PC-9 (cell line): ENCODE measurements around the gene OIT3.

ENCODE experiments used
- CTCF ChIP-seq: fragments of 200-600 bp; sonication (generic); conservative IDR thresholded peaks from 2 replicates; pipeline ENCODE4 v1.6.1; 2017; ENCODE audit warnings: mixed run types, antibody characterized with exemption, mild to moderate bottlenecking, moderate library complexity
- EZH2 ChIP-seq: fragments of 200-600 bp; sonication (generic); IDR thresholded peaks from 2 replicates; pipeline ENCODE4 v1.8.0; 2017; ENCODE audit warnings: antibody characterized with exemption, low read depth

GRCh38 chr10:72855790-72856189 is 37.7 kb upstream of the OIT3 start:
- TF ChIP-seq CTCF (no peak), EZH2 (no peak)
